Nephron progenitor cell (in vitro differentiated cells): ENCODE results near the gene ETFRF1.

ENCODE experiments used
- DNase-seq: peaks from one replicate; pipeline ENCODE4 v3.0.0; 2021
- H3K27ac Mint-ChIP-seq: 2 replicates; pipeline ENCODE4 v1.8.0; 2021; ENCODE audit warnings: mild to moderate bottlenecking, moderate library complexity, mixed read lengths
- H3K27me3 Mint-ChIP-seq: 2 replicates; pipeline ENCODE4 v1.8.0; 2021; ENCODE audit warnings: mild to moderate bottlenecking, low read depth, mixed read lengths; ENCODE audit not compliant: poor library complexity
- H3K36me3 Mint-ChIP-seq: 2 replicates; pipeline ENCODE4 v1.8.0; 2021; ENCODE audit warnings: low read depth, mixed read lengths
- H3K4me1 Mint-ChIP-seq: 2 replicates; pipeline ENCODE4 v1.8.0; 2021; ENCODE audit warnings: mixed read lengths
- H3K4me3 Mint-ChIP-seq: 2 replicates; pipeline ENCODE4 v1.8.0; 2021; ENCODE audit warnings: mild to moderate bottlenecking, moderate library complexity, mixed read lengths
- H3K9me3 Mint-ChIP-seq: 2 replicates; pipeline ENCODE4 v1.8.0; 2021; ENCODE audit warnings: mild to moderate bottlenecking, moderate library complexity, mixed read lengths
- CTCF ChIP-seq: fragments of 200-600 bp; sonication (generic); IDR thresholded peaks from 2 replicates; pipeline ENCODE4 v1.5.0; 2021; ENCODE audit warnings: antibody characterized with exemption

The ETFRF1 gene

DNA sequence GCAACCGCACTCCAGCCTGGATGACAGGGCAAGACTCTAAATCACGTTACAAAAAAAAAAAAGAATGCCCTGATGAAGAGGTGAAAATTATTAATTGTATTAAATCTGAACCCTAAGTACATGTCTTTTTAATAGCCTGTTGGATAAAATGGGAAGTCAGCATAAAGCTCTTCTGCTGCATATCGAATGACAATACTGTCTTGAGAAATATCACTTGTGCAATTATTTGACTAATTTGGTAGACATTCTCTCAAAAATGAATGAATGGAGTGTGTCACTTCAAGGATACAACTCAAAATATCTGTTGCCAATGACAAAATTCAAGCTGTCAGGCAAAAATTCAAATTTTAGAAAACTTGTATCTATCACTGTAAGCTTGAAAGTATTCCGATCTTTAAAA is 39.0 kb upstream of the ETFRF1 start:
- no peak for TF ChIP-seq CTCF
- Mint-ChIP-seq H3K4me1 (no peaks in the 10 kb centered on the region), H3K27me3 (peaks cover 3% of the 10 kb centered on the region), H3K36me3 (no peaks in the 10 kb centered on the region), H3K4me3 (no peak overlapping the region), H3K9me3 (no peaks in the 10 kb centered on the region), H3K27ac (no peak overlapping the region)
- no peak for DNase-seq

- Mint-ChIP-seq H3K4me1 (no peaks in the 10 kb centered on the region), H3K27me3 (no peaks in the 10 kb centered on the region), H3K27ac (no peak overlapping the region), H3K36me3 (no peaks in the 10 kb centered on the region), H3K4me3 (no peak overlapping the region), H3K9me3 (no peaks in the 10 kb centered on the region)
- DNase-seq: no peak
- no peak for TF ChIP-seq CTCF
Observed at GRCh38 chr12:25162866-25163265, 32.2 kb upstream of the ETFRF1 start.

GRCh38 chr12:25182765-25183164 is 12.3 kb upstream of the ETFRF1 start:
- Mint-ChIP-seq H3K36me3 (no peaks in the 10 kb centered on the region), H3K9me3 (no peaks in the 10 kb centered on the region), H3K4me1 (no peaks in the 10 kb centered on the region), H3K27ac (no peak overlapping the region), H3K27me3 (peaks cover 5% of the 10 kb centered on the region), H3K4me3 (no peak overlapping the region)
- DNase-seq: no peak
- TF ChIP-seq CTCF: no peak

GRCh38 chr12:25184132-25184531 is 10.9 kb upstream of the ETFRF1 start:
- Mint-ChIP-seq H3K27me3 (peaks cover 5% of the 10 kb centered on the region), H3K9me3 (no peaks in the 10 kb centered on the region), H3K36me3 (no peaks in the 10 kb centered on the region), H3K4me1 (no peaks in the 10 kb centered on the region), H3K27ac (no peak overlapping the region), H3K4me3 (no peak overlapping the region)
- no peak for DNase-seq
- no peak for TF ChIP-seq CTCF

DNA sequence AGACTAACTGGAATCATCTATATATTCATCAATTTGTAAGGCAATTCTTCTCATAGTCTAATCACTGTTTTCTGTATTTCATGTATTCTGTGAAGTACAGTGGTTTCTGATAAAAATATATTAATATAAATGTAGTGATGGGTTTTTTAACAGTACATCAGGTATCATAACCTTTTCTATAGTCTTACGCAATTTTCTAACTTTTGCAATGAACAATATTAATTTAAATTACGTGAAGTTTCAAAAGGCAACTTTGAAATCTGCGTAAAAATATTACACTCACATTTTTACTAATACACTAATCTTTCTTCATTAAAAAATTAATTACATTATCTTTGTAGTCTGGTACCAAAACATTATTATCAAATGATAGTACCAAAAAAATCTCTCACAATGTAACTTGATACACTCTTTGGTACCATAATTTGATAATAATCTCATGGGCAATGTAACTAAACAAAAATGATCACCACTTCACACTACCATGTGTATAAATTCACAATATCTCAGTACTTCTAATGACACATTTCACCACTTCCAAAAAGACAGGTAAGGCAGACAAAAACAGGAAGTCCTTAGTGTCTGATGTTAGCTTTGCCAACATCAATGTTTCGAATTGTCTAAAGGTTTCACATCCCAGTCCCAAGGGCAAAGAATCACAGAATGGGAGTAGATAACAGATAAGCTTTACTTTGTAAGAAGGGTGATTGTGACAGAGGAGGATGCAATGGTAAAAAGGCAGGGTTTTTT is 8.8 kb upstream of the ETFRF1 start:
- Mint-ChIP-seq H3K9me3 (no peaks in the 10 kb centered on the region), H3K4me3 (no peak overlapping the region), H3K27ac (no peak overlapping the region), H3K4me1 (no peaks in the 10 kb centered on the region), H3K27me3 (peaks cover 2% of the 10 kb centered on the region), H3K36me3 (no peaks in the 10 kb centered on the region)
- no peak for DNase-seq
- TF ChIP-seq CTCF: no peak

DNA sequence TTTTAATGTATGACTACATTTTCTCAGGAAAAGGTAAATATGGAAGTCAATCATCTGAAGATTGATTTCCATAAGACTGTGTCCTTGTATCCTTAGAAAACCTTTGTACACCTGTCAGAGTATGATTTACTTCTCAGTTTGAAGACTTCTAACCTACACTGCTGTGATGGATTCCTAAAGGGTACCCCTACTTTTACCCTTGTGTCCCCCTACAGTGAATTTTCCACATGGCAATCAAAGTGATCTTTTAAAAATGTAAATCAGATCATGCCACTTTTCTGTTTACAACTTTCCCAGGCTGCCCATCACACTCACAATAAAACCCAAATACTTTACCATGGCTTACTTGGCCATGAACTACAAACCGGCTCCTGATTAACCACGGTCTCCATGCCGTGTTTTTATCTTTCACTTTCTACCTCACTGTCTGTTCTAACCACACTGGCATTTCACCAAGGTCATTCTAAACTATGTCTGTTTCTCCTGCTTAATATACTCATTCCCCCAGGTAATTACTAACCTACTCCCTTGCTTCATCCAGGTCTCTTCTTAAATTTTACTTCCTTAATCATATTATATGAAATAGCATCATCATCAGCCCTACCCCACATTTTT is 8.1 kb upstream of the ETFRF1 start:
- H3K27ac Mint-ChIP-seq: no peak overlapping the region
- DNase-seq: no peak
- H3K9me3 Mint-ChIP-seq: no peaks in the 10 kb centered on the region
- H3K27me3 Mint-ChIP-seq: peaks cover 2% of the 10 kb centered on the region
- no peaks in the 10 kb centered on the region for H3K36me3 Mint-ChIP-seq
- no peak for TF ChIP-seq CTCF
- H3K4me3 Mint-ChIP-seq: no peak overlapping the region
- H3K4me1 Mint-ChIP-seq: no peaks in the 10 kb centered on the region
